ENCODE data around the gene PTPN1. TPM values are rescaled to one million over a fixed set of nuclear protein-coding genes. Genes with fewer than 3 reads are reported as not detected.

PTPN1 gene
- total and polyA plus RNA-seq, 10 of the 15 experiments (the other 5 are each of a cell fraction or from before 2014, with no cell fraction given) = 15.9 to 74.7 (median 43.9) TPM

GRCh38 chr20:50609438-50609989 lies 99.3 kb downstream of the PTPN1 start:
- Histone ChIP-seq H3K27ac (ENCODE audit: control insufficient read depth, insufficient read depth) (no peak overlapping the region), H3K36me3 (ENCODE audit: control insufficient read depth in 2 of 2, insufficient read depth in 2 of 2, low read length in 1 of 2) (no peaks in the 10 kb centered on the region), H3K9me3 (replicated peaks; ENCODE audit: control insufficient read depth, insufficient read depth, low read length) (no peaks in the 10 kb centered on the region), H3K9ac (ENCODE audit: control insufficient read depth, insufficient read depth, low read length) (no peak overlapping the region), H4K20me1 (ENCODE audit: control insufficient read depth, insufficient read depth) (no peaks in the 10 kb centered on the region), H2AFZ (ENCODE audit: control insufficient read depth, low read depth, low read length) (no peak overlapping the region), H3K4me3 (no peak overlapping the region), H3K4me1 (ENCODE audit: control insufficient read depth, insufficient read depth, low read length) (no peaks in the 10 kb centered on the region), H3K79me2 (ENCODE audit: control insufficient read depth, insufficient read depth, low read length) (no peaks in the 10 kb centered on the region), H3K27me3 (replicated peaks in 1 of 2; ENCODE audit: control insufficient read depth in 2 of 2, insufficient read depth in 2 of 2, low read length in 1 of 2) (no peaks in the 10 kb centered on the region; a peak in 1 of 4 replicates), H3K4me2 (ENCODE audit: control insufficient read depth, insufficient read depth) (no peak overlapping the region)
- in situ Hi-C loops (cut with MboI) (no loop called here), intact Hi-C loops (cut with micrococcal nuclease; ENCODE audit: unreplicated experiment) (no loop called here)
- FAIRE-seq (no peak), DNase-seq (ENCODE audit: low read depth, low spot score) (no peak), ATAC-seq (no peak)
- ChIA-PET RAD21 (ENCODE audit: unreplicated experiment) (no interaction called here), SMC1A (ENCODE audit: uncharacterized antibody, unreplicated experiment) (no interaction called here), CTCF (no interaction called here), POLR2A (no interaction called here)
- no TSS peak for BruUV-seq (replicated peaks)
- WGBS (ENCODE audit: insufficient coverage, insufficient replicate concordance, low lambda C conversion rate, missing lambda C conversion rate) = 63% methylated on average over 28 of the region's 28 CpGs
- TF ChIP-seq MTA3 (IDR thresholded peaks at IDR 0.05; ENCODE audit: borderline replicate concordance, low read length) (no peak), MXI1 (IDR thresholded peaks at IDR 0.05; ENCODE audit: low read depth, low read length) (no peak), SIN3A (IDR thresholded peaks at IDR 0.05; ENCODE audit: low read depth, low read length) (no peak), NFXL1 (IDR thresholded peaks at IDR 0.05; ENCODE audit: borderline replicate concordance) (no peak), RAD51 (IDR thresholded peaks at IDR 0.05) (no peak), SREBF2 (IDR thresholded peaks at IDR 0.05; ENCODE audit: low read length) (no peak), SKIL (IDR thresholded peaks at IDR 0.05; ENCODE audit: low read depth, poor library complexity, severe bottlenecking) (no peak)

All from GM12878 (cell line).